ENCODE results near the gene MYO9A.

MYO9A gene

DNA sequence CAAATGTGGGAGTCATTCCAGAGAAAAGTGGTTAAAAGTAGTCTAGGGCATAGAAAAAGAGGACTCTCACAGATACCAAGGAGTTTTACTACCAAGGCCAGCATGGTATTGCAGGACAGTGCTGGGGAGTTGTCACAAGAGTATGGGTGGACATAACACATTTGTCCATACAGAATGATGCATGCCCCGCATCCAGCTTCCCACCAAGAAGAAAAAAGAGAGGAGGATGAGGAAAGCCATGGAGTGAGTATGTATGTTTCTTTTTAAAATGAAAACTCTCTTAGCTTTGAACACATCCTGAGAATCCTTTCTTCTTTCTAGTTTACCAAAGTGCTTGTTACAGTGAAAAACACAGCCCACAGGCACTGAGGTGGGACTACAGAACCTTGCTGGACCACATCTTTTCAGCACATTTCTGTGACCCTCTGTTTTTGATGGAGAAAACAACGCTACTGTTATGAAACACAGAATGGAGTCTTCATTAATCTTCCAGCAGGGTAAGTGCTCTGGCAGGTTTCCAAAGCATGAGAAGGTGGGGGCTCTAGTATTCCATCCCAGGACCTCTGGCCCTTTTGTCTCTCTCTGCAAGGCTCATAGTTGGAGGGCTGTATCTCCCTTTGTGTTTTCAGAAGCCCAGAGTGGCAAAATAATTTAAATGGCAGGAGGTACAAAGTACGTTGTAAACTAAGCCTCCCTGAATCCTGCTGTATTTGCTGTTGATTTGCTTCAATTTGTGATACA is 294.9 kb downstream of the MYO9A start:
- Histone ChIP-seq H3K36me3 (ENCODE audit: insufficient read depth, insufficient read length, low read length) (peaks cover 18% of the 10 kb centered on the region), H3K27me3 (ENCODE audit: insufficient read depth, insufficient read length) (no peaks in the 10 kb centered on the region), H3K4me1 (ENCODE audit: insufficient read depth, insufficient read length) (no peaks in the 10 kb centered on the region), H3K9ac (ENCODE audit: insufficient read length, low read depth) (no peak overlapping the region), H3K4me3 (ENCODE audit: insufficient read length, low read depth) (no peak overlapping the region), H3K9me3 (ENCODE audit: insufficient read depth, low read length) (peaks cover 50% of the 10 kb centered on the region)
- TF ChIP-seq SUZ12 (IDR thresholded peaks at IDR 0.05; ENCODE audit: extremely low read depth, insufficient read depth, insufficient read length), result no peak
- TF ChIP-seq ZNF274 (IDR thresholded peaks at IDR 0.05; ENCODE audit: low read depth, low read length), result no peak
- TF ChIP-seq YY1 (IDR thresholded peaks at IDR 0.05; ENCODE audit: insufficient read depth, insufficient read length), result no peak
- DNase-seq (ENCODE audit: low read depth, low spot score), result no peak

DNA sequence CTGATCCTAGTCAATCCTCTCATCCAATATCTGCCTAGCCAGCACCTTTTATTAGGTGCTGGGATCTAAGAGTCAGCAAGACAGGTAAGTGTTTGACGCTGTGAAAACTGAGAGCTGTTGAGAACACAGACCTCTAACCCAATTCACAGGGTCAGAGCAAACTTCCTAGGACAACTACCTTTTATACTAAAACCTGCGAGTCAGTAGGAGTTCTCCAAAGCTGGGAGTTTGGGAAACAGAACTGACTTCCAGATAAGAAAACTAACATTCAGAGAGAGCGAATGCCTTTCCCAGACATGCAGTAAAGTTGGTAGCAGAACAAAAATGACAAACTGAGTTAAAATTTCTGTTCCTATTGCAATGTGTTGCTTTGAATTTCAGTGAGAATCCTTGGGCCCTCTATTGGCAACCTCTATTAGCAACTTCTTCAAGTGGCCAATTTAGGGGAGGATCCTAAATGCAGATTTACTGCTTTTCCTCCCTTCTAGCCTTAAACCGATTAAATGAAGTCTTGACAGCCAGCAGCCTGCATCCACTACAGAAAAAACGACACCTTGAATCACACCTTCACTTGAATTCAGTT is 296.3 kb downstream of the MYO9A start:
- H3K4me3 ChIP-seq (ENCODE audit: insufficient read length, low read depth), result no peak overlapping the region
- H3K36me3 ChIP-seq (ENCODE audit: insufficient read depth, insufficient read length, low read length), result peaks cover 7% of the 10 kb centered on the region
- no peaks in the 10 kb centered on the region for H3K27me3 ChIP-seq (ENCODE audit: insufficient read depth, insufficient read length)
- no peak for DNase-seq (ENCODE audit: low read depth, low spot score)
- no peaks in the 10 kb centered on the region for H3K4me1 ChIP-seq (ENCODE audit: insufficient read depth, insufficient read length)
- H3K9me3 ChIP-seq (ENCODE audit: insufficient read depth, low read length), result peaks cover 50% of the 10 kb centered on the region
- H3K9ac ChIP-seq (ENCODE audit: insufficient read length, low read depth), result no peak overlapping the region
- no peak for TF ChIP-seq YY1 (IDR thresholded peaks at IDR 0.05; ENCODE audit: insufficient read depth, insufficient read length)
- no peak for TF ChIP-seq SUZ12 (IDR thresholded peaks at IDR 0.05; ENCODE audit: extremely low read depth, insufficient read depth, insufficient read length)
- TF ChIP-seq ZNF274 (IDR thresholded peaks at IDR 0.05; ENCODE audit: low read depth, low read length), result peak; percentile 90

DNA sequence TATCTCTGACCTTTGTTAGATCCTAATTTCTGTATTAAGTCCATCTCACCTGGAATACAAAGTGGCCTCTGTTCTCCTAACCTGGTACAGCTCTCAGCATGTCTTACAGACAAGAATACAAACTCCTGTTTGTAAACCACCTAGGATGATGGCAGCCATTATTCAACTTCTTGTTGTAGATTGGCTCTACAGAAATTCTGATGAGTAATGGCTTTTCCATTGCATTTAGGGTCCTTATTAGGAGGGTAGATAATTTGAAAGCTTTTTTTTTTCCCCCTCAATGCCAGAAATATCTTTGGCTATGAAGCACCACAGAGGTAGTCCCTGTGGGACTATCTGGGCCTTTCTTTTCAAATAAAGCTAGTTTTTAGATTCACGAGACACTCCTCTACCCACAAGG is 297.8 kb downstream of the MYO9A start:
- Histone ChIP-seq H3K9me3 (ENCODE audit: insufficient read depth, low read length) (peaks cover 50% of the 10 kb centered on the region), H3K9ac (ENCODE audit: insufficient read length, low read depth) (no peak overlapping the region), H3K4me3 (ENCODE audit: insufficient read length, low read depth) (no peak overlapping the region), H3K36me3 (ENCODE audit: insufficient read depth, insufficient read length, low read length) (no peaks in the 10 kb centered on the region), H3K4me1 (ENCODE audit: insufficient read depth, insufficient read length) (no peaks in the 10 kb centered on the region), H3K27me3 (ENCODE audit: insufficient read depth, insufficient read length) (no peaks in the 10 kb centered on the region)
- no peak for TF ChIP-seq YY1 (IDR thresholded peaks at IDR 0.05; ENCODE audit: insufficient read depth, insufficient read length)
- no peak for TF ChIP-seq ZNF274 (IDR thresholded peaks at IDR 0.05; ENCODE audit: low read depth, low read length)
- TF ChIP-seq SUZ12 (IDR thresholded peaks at IDR 0.05; ENCODE audit: extremely low read depth, insufficient read depth, insufficient read length), result no peak
- DNase-seq (ENCODE audit: low read depth, low spot score), result no peak

GRCh38 chr15:71817351-71817750 is 300.6 kb downstream of the MYO9A start:
- no peak overlapping the region for H3K4me3 ChIP-seq (ENCODE audit: insufficient read length, low read depth)
- peaks cover 30% of the 10 kb centered on the region for H3K9me3 ChIP-seq (ENCODE audit: insufficient read depth, low read length)
- H3K27me3 ChIP-seq (ENCODE audit: insufficient read depth, insufficient read length), result no peaks in the 10 kb centered on the region
- no peaks in the 10 kb centered on the region for H3K36me3 ChIP-seq (ENCODE audit: insufficient read depth, insufficient read length, low read length)
- no peak for DNase-seq (ENCODE audit: low read depth, low spot score)
- no peak overlapping the region for H3K9ac ChIP-seq (ENCODE audit: insufficient read length, low read depth)
- no peaks in the 10 kb centered on the region for H3K4me1 ChIP-seq (ENCODE audit: insufficient read depth, insufficient read length)
- no peak for TF ChIP-seq SUZ12 (IDR thresholded peaks at IDR 0.05; ENCODE audit: extremely low read depth, insufficient read depth, insufficient read length)
- no peak for TF ChIP-seq YY1 (IDR thresholded peaks at IDR 0.05; ENCODE audit: insufficient read depth, insufficient read length)
- no peak for TF ChIP-seq ZNF274 (IDR thresholded peaks at IDR 0.05; ENCODE audit: low read depth, low read length)

GRCh38 chr15:71815301-71815700 is 302.6 kb downstream of the MYO9A start:
- H3K36me3 ChIP-seq (ENCODE audit: insufficient read depth, insufficient read length, low read length), result no peaks in the 10 kb centered on the region
- H3K9ac ChIP-seq (ENCODE audit: insufficient read length, low read depth), result no peak overlapping the region
- H3K27me3 ChIP-seq (ENCODE audit: insufficient read depth, insufficient read length), result no peaks in the 10 kb centered on the region
- peaks cover 10% of the 10 kb centered on the region for H3K9me3 ChIP-seq (ENCODE audit: insufficient read depth, low read length)
- H3K4me3 ChIP-seq (ENCODE audit: insufficient read length, low read depth), result no peak overlapping the region
- peaks cover 4% of the 10 kb centered on the region for H3K4me1 ChIP-seq (ENCODE audit: insufficient read depth, insufficient read length)
- TF ChIP-seq ZNF274 (IDR thresholded peaks at IDR 0.05; ENCODE audit: low read depth, low read length) (no peak), SUZ12 (IDR thresholded peaks at IDR 0.05; ENCODE audit: extremely low read depth, insufficient read depth, insufficient read length) (no peak), YY1 (IDR thresholded peaks at IDR 0.05; ENCODE audit: insufficient read depth, insufficient read length) (no peak)
- DNase-seq (ENCODE audit: low read depth, low spot score), result no peak

DNA sequence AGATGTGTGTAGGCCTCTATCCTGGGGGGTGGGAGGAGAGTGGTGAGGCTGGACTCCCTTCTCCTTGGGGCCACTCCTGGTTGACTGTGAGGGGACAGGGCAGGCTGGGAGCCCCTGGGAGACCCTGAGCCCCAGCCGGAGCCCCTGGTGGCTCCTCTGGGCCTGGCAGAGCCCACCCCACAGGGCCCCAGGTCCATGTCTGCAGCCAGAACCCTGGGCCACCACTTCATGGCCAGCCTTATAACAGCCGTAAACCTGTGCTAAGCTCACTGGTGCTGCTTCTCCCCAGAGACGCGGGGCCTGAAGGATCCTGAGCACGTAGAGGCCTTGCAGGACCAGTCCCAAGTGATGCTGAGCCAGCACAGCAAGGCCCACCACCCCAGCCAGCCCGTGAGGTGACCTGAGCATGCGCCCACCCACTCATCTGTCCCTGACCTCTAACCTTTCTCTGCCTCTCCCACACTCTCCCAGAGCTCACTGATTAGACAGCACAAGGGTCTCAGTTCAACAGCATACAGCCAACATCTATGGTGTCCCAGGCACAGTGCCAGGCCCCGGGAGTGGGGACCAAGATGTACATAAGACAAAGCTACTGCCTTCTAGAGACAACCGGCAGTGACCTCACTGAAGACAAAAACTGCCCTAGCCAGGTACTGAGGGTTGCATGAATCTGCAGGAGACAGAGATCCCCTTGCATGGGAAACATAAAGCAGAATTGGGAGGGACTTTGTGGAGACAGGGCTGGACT is 304.1 kb downstream of the MYO9A start:
- H3K27me3 ChIP-seq (ENCODE audit: insufficient read depth, insufficient read length), result no peaks in the 10 kb centered on the region
- TF ChIP-seq SUZ12 (IDR thresholded peaks at IDR 0.05; ENCODE audit: extremely low read depth, insufficient read depth, insufficient read length) (no peak), YY1 (IDR thresholded peaks at IDR 0.05; ENCODE audit: insufficient read depth, insufficient read length) (no peak), ZNF274 (IDR thresholded peaks at IDR 0.05; ENCODE audit: low read depth, low read length) (no peak)
- no peak overlapping the region for H3K4me3 ChIP-seq (ENCODE audit: insufficient read length, low read depth)
- H3K36me3 ChIP-seq (ENCODE audit: insufficient read depth, insufficient read length, low read length), result no peaks in the 10 kb centered on the region
- no peaks in the 10 kb centered on the region for H3K9me3 ChIP-seq (ENCODE audit: insufficient read depth, low read length)
- no peak overlapping the region for H3K9ac ChIP-seq (ENCODE audit: insufficient read length, low read depth)
- peaks cover 6% of the 10 kb centered on the region for H3K4me1 ChIP-seq (ENCODE audit: insufficient read depth, insufficient read length)
- no peak for DNase-seq (ENCODE audit: low read depth, low spot score)

Measured in NT2/D1 (cell line).